Peyer's patch (tissue), 4 donors: Measurements from ENCODE around the gene CRY2.
A peak's percentile ranks its signal among the peaks of the same experiment; 100 is the strongest.

ENCODE experiments used
- CTCF ChIP-seq, 6 experiments: fragments of 450-650 bp in 4 of 6; fragments of 200-600 bp in 2 of 6; sonication (generic) in 1 of 6; IDR thresholded peaks; one replicate each; pipeline ENCODE4 v1.5.1; 2017 to 2019; ENCODE audit warnings: antibody characterized with exemption in 6 of 6, mild to moderate bottlenecking in 3 of 6, moderate library complexity in 1 of 6
- POLR2A ChIP-seq, 2 donors: fragments of 450-650 bp; IDR thresholded peaks; one replicate each; pipeline ENCODE4 v1.5.1; 2017; ENCODE audit warnings: antibody characterized with exemption in 2 of 2, mild to moderate bottlenecking in 2 of 2, moderate library complexity in 2 of 2

- peak in 4 of 6 experiments; percentile 40 to 63 (median 58) for TF ChIP-seq CTCF (IDR thresholded peaks at IDR 0.05)
- TF ChIP-seq POLR2A (IDR thresholded peaks at IDR 0.05), result no peak
Observed at GRCh38 chr11:45872651-45873356, 25.5 kb downstream of the CRY2 start.
